GM18507 (cell line): Measurements from ENCODE around the gene SULT1C4.
"Not testable (repeated sequence)": the region's sequence is repeated elsewhere in the genome, so short reads cannot be mapped to it uniquely, and the experiment has no call there.

Source experiments
- DNase-seq: peaks from one replicate; pipeline ENCODE4 v3.0.0; 2011; ENCODE audit warnings: low read depth; ENCODE audit not compliant: insufficient read length; ENCODE audit errors: extremely low spot score
- FAIRE-seq: peaks from 2 replicates; lab custom pipeline; 2011; peaks lifted over from hg19 to GRCh38; lab: Jason Lieb, UNC

The SULT1C4 gene

GRCh38 chr2:108407864-108408729 lies 30.3 kb downstream of the SULT1C4 start:
- FAIRE-seq = no peak
- no peak for DNase-seq

- DNase-seq = no peak
- FAIRE-seq = no peak
These were observed 32.0 kb downstream of the SULT1C4 start for GRCh38 chr2:108409768-108410167.

GRCh38 chr2:108412995-108413710 lies 35.4 kb downstream of the SULT1C4 start:
- no peak for FAIRE-seq

GRCh38 chr2:108413711-108414095 lies 35.9 kb downstream of the SULT1C4 start:
- DNase-seq (no peak), FAIRE-seq (no peak)

More at GRCh38 chr2:108412995-108413710, 35.4 kb downstream of the SULT1C4 start:
- DNase-seq = no peak

- no peak for FAIRE-seq
These were observed 36.6 kb downstream of the SULT1C4 start for GRCh38 chr2:108414256-108414876.

GRCh38 chr2:108414945-108415344 lies 37.2 kb downstream of the SULT1C4 start:
- no peak for FAIRE-seq
- no peak for DNase-seq

More at GRCh38 chr2:108414256-108414876, 36.6 kb downstream of the SULT1C4 start:
- no peak for DNase-seq

- DNase-seq (no peak), FAIRE-seq (no peak)
These were observed 39.5 kb downstream of the SULT1C4 start for GRCh38 chr2:108417254-108417653.

GRCh38 chr2:108418416-108418815 lies 40.7 kb downstream of the SULT1C4 start:
- no peak for DNase-seq
- FAIRE-seq = no peak

- DNase-seq (no peak), FAIRE-seq (no peak)
These were observed 45.3 kb downstream of the SULT1C4 start for GRCh38 chr2:108423067-108423466.

GRCh38 chr2:108423502-108424251 lies 45.9 kb downstream of the SULT1C4 start:
- FAIRE-seq (no peak), DNase-seq (no peak)

GRCh38 chr2:108428286-108429009 lies 50.7 kb downstream of the SULT1C4 start:
- DNase-seq (no peak), FAIRE-seq (no peak)

- FAIRE-seq = not testable (repeated sequence)
These were observed 57.8 kb downstream of the SULT1C4 start for GRCh38 chr2:108435578-108435977.

GRCh38 chr2:108436976-108437375 lies 59.2 kb downstream of the SULT1C4 start:
- FAIRE-seq (peak; percentile 71), DNase-seq (no peak)

More at GRCh38 chr2:108435578-108435977, 57.8 kb downstream of the SULT1C4 start:
- DNase-seq = not testable (repeated sequence)
